IMR-90 (cell line): ENCODE results near the gene RBM28.

Experiments
- CEBPB ChIP-seq: IDR thresholded peaks from 2 replicates; pipeline ENCODE4 v1.6.1; 2012; ENCODE audit warnings: low read depth, low read length, improper control_type of control experiment
- CTCF ChIP-seq: conservative IDR thresholded peaks from 2 replicates; pipeline ENCODE4 v1.5.1; 2012; ENCODE audit warnings: mild to moderate bottlenecking, low read depth, low read length, improper control_type of control experiment
- FOS ChIP-seq: fragments of 150-350 bp; IDR thresholded peaks from 2 replicates; pipeline ENCODE4 v1.6.1; 2016; ENCODE audit warnings: low read depth, low read length
- POLR2A ChIP-seq: IDR thresholded peaks from 2 replicates; pipeline ENCODE4 v1.6.1; 2012; ENCODE audit warnings: mild to moderate bottlenecking, low read depth, low read length
- RAD21 ChIP-seq: IDR thresholded peaks from 2 replicates; pipeline ENCODE4 v1.6.1; 2012; ENCODE audit warnings: low read length, improper control_type of control experiment
- RCOR1 ChIP-seq: IDR thresholded peaks from 2 replicates; pipeline ENCODE4 v1.6.1; 2012; ENCODE audit warnings: mild to moderate bottlenecking, low read length, improper control_type of control experiment; ENCODE audit not compliant: insufficient replicate concordance
- USF2 ChIP-seq: fragments of 150-350 bp; IDR thresholded peaks from 2 replicates; pipeline ENCODE4 v1.6.1; 2017; ENCODE audit warnings: mild to moderate bottlenecking, antibody characterized with exemption, low read length, low read depth

GRCh38 chr7:128363261-128363721, 19.6 kb upstream of the RBM28 start:
- TF ChIP-seq RCOR1: no peak
- no peak for TF ChIP-seq CTCF
- no peak for TF ChIP-seq FOS
- TF ChIP-seq RAD21: no peak
- no peak for TF ChIP-seq CEBPB
- no peak for TF ChIP-seq POLR2A
- no peak for TF ChIP-seq USF2
